WTC11 (cell line): ENCODE data around the gene NUDCD3. TPM values are rescaled to one million over a fixed set of nuclear protein-coding genes. Genes with fewer than 3 reads are reported as not detected.

Source experiments
- ATAC-seq: fragments of 200-7000 bp; cut with Tn5 transposase; 2 replicates; pipeline ENCODE4 v1.10.0; 2021; ENCODE audit warnings: mild to moderate bottlenecking, moderate library complexity
- CTCF ChIA-PET: fragments of 300-600 bp; sonication (Branson Sonifier 250); formaldehyde crosslinking; loops from one replicate; lab custom pipeline; 2021; ENCODE audit warnings: antibody characterized with exemption; lab: Charles Lee
- POLR2A ChIA-PET: fragments of 350-600 bp; sonication (Branson Sonifier 250); formaldehyde crosslinking; loops from one replicate; lab custom pipeline; 2021; ENCODE audit warnings: antibody characterized with exemption; lab: Charles Lee
- DNase-seq: peaks from one replicate; pipeline ENCODE4 v3.0.0; 2021; ENCODE audit warnings: low spot score
- H3K27ac Mint-ChIP-seq: 2 replicates; pipeline ENCODE4 v1.8.0; 2021; ENCODE audit warnings: mixed read lengths
- H3K27me3 Mint-ChIP-seq: 2 replicates; pipeline ENCODE4 v1.8.0; 2021; ENCODE audit warnings: low read depth, mild to moderate bottlenecking, moderate library complexity, mixed read lengths
- H3K36me3 Mint-ChIP-seq: 2 replicates; pipeline ENCODE4 v1.8.0; 2021; ENCODE audit warnings: mixed read lengths
- H3K4me1 Mint-ChIP-seq: 2 replicates; pipeline ENCODE4 v1.8.0; 2022; ENCODE audit warnings: mixed read lengths
- H3K4me3 Mint-ChIP-seq: 2 replicates; pipeline ENCODE4 v1.8.0; 2021; ENCODE audit warnings: mild to moderate bottlenecking, moderate library complexity, mixed read lengths
- H3K9me3 Mint-ChIP-seq: 2 replicates; pipeline ENCODE4 v1.8.0; 2021; ENCODE audit warnings: mixed read lengths
- CREM ChIP-seq: sonication (generic); formaldehyde crosslinking; IDR thresholded peaks from 2 replicates; pipeline ENCODE4 v1.8.1; 2022; ENCODE audit warnings: mild to moderate bottlenecking, missing genetic modification reagents, moderate library complexity
- ESRRA ChIP-seq: sonication (generic); formaldehyde crosslinking; IDR thresholded peaks from 2 replicates; pipeline ENCODE4 v1.8.1; 2022; ENCODE audit warnings: mild to moderate bottlenecking, missing genetic modification reagents, borderline replicate concordance
- FOXK1 ChIP-seq: sonication (generic); formaldehyde crosslinking; IDR thresholded peaks from 2 replicates; pipeline ENCODE4 v1.8.0; 2022; ENCODE audit warnings: mild to moderate bottlenecking, moderate library complexity, missing genetic modification reagents
- GTF2I ChIP-seq: fragments of 250-450 bp; sonication (Bioruptor Pico); conservative IDR thresholded peaks from 2 replicates; pipeline ENCODE4 v1.4.0; 2021; ENCODE audit warnings: mild to moderate bottlenecking
- NFATC4 ChIP-seq: fragments of 250-450 bp; sonication (Bioruptor Pico); IDR thresholded peaks from 2 replicates; pipeline ENCODE4 v1.9.0; 2021; ENCODE audit warnings: mild to moderate bottlenecking
- NR2C2 ChIP-seq: sonication (generic); formaldehyde crosslinking; IDR thresholded peaks from 2 replicates; pipeline ENCODE4 v1.8.0; 2022; ENCODE audit warnings: mild to moderate bottlenecking, missing genetic modification reagents
- OVOL2 ChIP-seq: fragments of 250-450 bp; sonication (Bioruptor Pico); IDR thresholded peaks from 2 replicates; pipeline ENCODE4 v1.9.0; 2021; ENCODE audit warnings: mild to moderate bottlenecking, borderline replicate concordance
- SOX15 ChIP-seq: fragments of 250-450 bp; sonication (Bioruptor Pico); IDR thresholded peaks from 2 replicates; pipeline ENCODE4 v1.9.0; 2021; ENCODE audit warnings: mild to moderate bottlenecking
- TEAD4 ChIP-seq: sonication (generic); formaldehyde crosslinking; IDR thresholded peaks from 2 replicates; pipeline ENCODE4 v1.8.0; 2022; ENCODE audit warnings: mild to moderate bottlenecking, missing genetic modification reagents
- ZBTB21 ChIP-seq: sonication (generic); formaldehyde crosslinking; IDR thresholded peaks from 2 replicates; pipeline ENCODE4 v1.8.1; 2023; ENCODE audit warnings: mild to moderate bottlenecking, missing genetic modification reagents, borderline replicate concordance
- ZNF396 ChIP-seq: fragments of 250-450 bp; sonication (Bioruptor Pico); IDR thresholded peaks from 2 replicates; pipeline ENCODE4 v1.8.0; 2021; ENCODE audit warnings: mild to moderate bottlenecking, moderate library complexity, borderline replicate concordance
- total RNA-seq: library from RNA; stranded (reverse); gene quantifications from 3 replicates; pipeline ENCODE4 v1.2.3, GENCODE V29; 2021
- TF ChIP-seq, protein P1 (sequence below): fragments of 250-450 bp; sonication (Bioruptor Pico); IDR thresholded peaks from 2 replicates; pipeline ENCODE4 v1.8.0; 2021; ENCODE audit warnings: mild to moderate bottlenecking
- TF ChIP-seq, protein P2 (sequence below): sonication (generic); formaldehyde crosslinking; IDR thresholded peaks from 2 replicates; pipeline ENCODE4 v1.8.0; 2023; ENCODE audit warnings: mild to moderate bottlenecking, missing genetic modification reagents
- TF ChIP-seq, protein P3 (sequence below): sonication (generic); formaldehyde crosslinking; conservative IDR thresholded peaks from 2 replicates; pipeline ENCODE4 v1.8.1; 2023; ENCODE audit warnings: mild to moderate bottlenecking, low read depth, missing genetic modification reagents, moderate library complexity
- TF ChIP-seq, protein P4 (sequence below): sonication (generic); formaldehyde crosslinking; IDR thresholded peaks from 2 replicates; pipeline ENCODE4 v1.8.0; 2022; ENCODE audit warnings: mild to moderate bottlenecking, missing genetic modification reagents
- TF ChIP-seq, protein P5 (sequence below): fragments of 250-450 bp; sonication (Bioruptor Pico); IDR thresholded peaks from 2 replicates; pipeline ENCODE4 v1.9.0; 2021; ENCODE audit warnings: mild to moderate bottlenecking, borderline replicate concordance
- TF ChIP-seq, protein P6 (sequence below): fragments of 200-600 bp; IDR thresholded peaks from 2 replicates; pipeline ENCODE4 v1.8.0; 2022; ENCODE audit warnings: antibody characterized with exemption
- TF ChIP-seq, protein P7 (sequence below): sonication (generic); formaldehyde crosslinking; IDR thresholded peaks from 2 replicates; pipeline ENCODE4 v1.8.1; 2023; ENCODE audit warnings: mild to moderate bottlenecking, missing genetic modification reagents

NUDCD3 gene
- total RNA-seq, 1 experiment from 2014 or later = 71.8 TPM

DNA sequence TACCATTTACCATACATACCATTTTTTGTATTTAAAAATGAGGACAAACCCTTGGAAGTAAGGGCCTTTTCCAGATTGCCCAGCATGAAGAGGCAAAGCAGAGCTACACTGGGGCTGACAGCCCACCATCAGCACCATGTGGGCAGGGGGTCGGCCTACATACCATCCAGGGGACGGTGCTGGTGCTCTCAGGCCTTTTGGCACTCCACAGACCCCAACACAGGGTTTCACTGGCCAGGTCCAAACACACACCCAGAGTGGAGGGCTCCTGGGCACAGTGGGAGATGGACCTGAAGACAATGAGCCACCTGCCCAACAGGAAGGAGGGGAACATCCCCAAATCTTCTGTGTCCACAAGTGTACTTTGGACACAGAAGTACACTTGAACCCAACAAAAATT lies 95.8 kb downstream of the NUDCD3 start (continued):
- TF ChIP-seq, protein P1, sequence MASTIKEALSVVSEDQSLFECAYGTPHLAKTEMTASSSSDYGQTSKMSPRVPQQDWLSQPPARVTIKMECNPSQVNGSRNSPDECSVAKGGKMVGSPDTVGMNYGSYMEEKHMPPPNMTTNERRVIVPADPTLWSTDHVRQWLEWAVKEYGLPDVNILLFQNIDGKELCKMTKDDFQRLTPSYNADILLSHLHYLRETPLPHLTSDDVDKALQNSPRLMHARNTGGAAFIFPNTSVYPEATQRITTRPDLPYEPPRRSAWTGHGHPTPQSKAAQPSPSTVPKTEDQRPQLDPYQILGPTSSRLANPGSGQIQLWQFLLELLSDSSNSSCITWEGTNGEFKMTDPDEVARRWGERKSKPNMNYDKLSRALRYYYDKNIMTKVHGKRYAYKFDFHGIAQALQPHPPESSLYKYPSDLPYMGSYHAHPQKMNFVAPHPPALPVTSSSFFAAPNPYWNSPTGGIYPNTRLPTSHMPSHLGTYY = no peak
- no peak for TF ChIP-seq TEAD4 (CRISPR knock-in tag)
- TF ChIP-seq, all 79 proteins: peak for 0

DNA sequence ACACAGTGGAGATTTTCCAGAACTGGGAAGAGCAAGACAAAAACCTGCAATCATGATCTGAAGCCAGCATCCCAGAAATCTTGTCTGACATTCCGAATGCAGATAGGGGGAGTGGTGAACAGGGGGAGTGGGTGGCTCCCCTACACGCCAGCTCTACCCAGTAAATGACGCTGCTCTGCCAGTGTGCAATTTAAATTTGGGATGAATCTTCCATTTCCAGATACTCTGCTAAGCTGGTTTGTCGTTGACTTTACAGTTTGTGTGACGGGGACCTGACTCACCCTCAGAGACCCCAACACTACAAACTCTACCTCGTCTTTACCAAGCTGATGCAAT lies 96.4 kb downstream of the NUDCD3 start:
- ATAC-seq (no peak), DNase-seq (no peak)
- TF ChIP-seq, protein P2, sequence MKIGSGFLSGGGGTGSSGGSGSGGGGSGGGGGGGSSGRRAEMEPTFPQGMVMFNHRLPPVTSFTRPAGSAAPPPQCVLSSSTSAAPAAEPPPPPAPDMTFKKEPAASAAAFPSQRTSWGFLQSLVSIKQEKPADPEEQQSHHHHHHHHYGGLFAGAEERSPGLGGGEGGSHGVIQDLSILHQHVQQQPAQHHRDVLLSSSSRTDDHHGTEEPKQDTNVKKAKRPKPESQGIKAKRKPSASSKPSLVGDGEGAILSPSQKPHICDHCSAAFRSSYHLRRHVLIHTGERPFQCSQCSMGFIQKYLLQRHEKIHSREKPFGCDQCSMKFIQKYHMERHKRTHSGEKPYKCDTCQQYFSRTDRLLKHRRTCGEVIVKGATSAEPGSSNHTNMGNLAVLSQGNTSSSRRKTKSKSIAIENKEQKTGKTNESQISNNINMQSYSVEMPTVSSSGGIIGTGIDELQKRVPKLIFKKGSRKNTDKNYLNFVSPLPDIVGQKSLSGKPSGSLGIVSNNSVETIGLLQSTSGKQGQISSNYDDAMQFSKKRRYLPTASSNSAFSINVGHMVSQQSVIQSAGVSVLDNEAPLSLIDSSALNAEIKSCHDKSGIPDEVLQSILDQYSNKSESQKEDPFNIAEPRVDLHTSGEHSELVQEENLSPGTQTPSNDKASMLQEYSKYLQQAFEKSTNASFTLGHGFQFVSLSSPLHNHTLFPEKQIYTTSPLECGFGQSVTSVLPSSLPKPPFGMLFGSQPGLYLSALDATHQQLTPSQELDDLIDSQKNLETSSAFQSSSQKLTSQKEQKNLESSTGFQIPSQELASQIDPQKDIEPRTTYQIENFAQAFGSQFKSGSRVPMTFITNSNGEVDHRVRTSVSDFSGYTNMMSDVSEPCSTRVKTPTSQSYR (CRISPR knock-in tag) = no peak
- TF ChIP-seq, protein P3, sequence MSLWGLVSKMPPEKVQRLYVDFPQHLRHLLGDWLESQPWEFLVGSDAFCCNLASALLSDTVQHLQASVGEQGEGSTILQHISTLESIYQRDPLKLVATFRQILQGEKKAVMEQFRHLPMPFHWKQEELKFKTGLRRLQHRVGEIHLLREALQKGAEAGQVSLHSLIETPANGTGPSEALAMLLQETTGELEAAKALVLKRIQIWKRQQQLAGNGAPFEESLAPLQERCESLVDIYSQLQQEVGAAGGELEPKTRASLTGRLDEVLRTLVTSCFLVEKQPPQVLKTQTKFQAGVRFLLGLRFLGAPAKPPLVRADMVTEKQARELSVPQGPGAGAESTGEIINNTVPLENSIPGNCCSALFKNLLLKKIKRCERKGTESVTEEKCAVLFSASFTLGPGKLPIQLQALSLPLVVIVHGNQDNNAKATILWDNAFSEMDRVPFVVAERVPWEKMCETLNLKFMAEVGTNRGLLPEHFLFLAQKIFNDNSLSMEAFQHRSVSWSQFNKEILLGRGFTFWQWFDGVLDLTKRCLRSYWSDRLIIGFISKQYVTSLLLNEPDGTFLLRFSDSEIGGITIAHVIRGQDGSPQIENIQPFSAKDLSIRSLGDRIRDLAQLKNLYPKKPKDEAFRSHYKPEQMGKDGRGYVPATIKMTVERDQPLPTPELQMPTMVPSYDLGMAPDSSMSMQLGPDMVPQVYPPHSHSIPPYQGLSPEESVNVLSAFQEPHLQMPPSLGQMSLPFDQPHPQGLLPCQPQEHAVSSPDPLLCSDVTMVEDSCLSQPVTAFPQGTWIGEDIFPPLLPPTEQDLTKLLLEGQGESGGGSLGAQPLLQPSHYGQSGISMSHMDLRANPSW (CRISPR knock-in tag) = no peak
- TF ChIP-seq CREM (no peak), NFATC4 (no peak), FOXK1 (CRISPR knock-in tag) (no peak), ZNF396 (CRISPR knock-in tag) (no peak), ESRRA (CRISPR knock-in tag) (no peak), GTF2I (CRISPR knock-in tag) (no peak), OVOL2 (CRISPR knock-in tag) (no peak), SOX15 (no peak), ZBTB21 (CRISPR knock-in tag) (no peak), NR2C2 (CRISPR knock-in tag) (no peak)
- TF ChIP-seq, protein P4, sequence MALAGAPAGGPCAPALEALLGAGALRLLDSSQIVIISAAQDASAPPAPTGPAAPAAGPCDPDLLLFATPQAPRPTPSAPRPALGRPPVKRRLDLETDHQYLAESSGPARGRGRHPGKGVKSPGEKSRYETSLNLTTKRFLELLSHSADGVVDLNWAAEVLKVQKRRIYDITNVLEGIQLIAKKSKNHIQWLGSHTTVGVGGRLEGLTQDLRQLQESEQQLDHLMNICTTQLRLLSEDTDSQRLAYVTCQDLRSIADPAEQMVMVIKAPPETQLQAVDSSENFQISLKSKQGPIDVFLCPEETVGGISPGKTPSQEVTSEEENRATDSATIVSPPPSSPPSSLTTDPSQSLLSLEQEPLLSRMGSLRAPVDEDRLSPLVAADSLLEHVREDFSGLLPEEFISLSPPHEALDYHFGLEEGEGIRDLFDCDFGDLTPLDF = no peak
- TF ChIP-seq, protein P5, sequence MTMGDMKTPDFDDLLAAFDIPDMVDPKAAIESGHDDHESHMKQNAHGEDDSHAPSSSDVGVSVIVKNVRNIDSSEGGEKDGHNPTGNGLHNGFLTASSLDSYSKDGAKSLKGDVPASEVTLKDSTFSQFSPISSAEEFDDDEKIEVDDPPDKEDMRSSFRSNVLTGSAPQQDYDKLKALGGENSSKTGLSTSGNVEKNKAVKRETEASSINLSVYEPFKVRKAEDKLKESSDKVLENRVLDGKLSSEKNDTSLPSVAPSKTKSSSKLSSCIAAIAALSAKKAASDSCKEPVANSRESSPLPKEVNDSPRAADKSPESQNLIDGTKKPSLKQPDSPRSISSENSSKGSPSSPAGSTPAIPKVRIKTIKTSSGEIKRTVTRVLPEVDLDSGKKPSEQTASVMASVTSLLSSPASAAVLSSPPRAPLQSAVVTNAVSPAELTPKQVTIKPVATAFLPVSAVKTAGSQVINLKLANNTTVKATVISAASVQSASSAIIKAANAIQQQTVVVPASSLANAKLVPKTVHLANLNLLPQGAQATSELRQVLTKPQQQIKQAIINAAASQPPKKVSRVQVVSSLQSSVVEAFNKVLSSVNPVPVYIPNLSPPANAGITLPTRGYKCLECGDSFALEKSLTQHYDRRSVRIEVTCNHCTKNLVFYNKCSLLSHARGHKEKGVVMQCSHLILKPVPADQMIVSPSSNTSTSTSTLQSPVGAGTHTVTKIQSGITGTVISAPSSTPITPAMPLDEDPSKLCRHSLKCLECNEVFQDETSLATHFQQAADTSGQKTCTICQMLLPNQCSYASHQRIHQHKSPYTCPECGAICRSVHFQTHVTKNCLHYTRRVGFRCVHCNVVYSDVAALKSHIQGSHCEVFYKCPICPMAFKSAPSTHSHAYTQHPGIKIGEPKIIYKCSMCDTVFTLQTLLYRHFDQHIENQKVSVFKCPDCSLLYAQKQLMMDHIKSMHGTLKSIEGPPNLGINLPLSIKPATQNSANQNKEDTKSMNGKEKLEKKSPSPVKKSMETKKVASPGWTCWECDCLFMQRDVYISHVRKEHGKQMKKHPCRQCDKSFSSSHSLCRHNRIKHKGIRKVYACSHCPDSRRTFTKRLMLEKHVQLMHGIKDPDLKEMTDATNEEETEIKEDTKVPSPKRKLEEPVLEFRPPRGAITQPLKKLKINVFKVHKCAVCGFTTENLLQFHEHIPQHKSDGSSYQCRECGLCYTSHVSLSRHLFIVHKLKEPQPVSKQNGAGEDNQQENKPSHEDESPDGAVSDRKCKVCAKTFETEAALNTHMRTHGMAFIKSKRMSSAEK (CRISPR knock-in tag) = no peak
- TF ChIP-seq, protein P6, sequence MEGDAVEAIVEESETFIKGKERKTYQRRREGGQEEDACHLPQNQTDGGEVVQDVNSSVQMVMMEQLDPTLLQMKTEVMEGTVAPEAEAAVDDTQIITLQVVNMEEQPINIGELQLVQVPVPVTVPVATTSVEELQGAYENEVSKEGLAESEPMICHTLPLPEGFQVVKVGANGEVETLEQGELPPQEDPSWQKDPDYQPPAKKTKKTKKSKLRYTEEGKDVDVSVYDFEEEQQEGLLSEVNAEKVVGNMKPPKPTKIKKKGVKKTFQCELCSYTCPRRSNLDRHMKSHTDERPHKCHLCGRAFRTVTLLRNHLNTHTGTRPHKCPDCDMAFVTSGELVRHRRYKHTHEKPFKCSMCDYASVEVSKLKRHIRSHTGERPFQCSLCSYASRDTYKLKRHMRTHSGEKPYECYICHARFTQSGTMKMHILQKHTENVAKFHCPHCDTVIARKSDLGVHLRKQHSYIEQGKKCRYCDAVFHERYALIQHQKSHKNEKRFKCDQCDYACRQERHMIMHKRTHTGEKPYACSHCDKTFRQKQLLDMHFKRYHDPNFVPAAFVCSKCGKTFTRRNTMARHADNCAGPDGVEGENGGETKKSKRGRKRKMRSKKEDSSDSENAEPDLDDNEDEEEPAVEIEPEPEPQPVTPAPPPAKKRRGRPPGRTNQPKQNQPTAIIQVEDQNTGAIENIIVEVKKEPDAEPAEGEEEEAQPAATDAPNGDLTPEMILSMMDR = no peak
- TF ChIP-seq, protein P7, sequence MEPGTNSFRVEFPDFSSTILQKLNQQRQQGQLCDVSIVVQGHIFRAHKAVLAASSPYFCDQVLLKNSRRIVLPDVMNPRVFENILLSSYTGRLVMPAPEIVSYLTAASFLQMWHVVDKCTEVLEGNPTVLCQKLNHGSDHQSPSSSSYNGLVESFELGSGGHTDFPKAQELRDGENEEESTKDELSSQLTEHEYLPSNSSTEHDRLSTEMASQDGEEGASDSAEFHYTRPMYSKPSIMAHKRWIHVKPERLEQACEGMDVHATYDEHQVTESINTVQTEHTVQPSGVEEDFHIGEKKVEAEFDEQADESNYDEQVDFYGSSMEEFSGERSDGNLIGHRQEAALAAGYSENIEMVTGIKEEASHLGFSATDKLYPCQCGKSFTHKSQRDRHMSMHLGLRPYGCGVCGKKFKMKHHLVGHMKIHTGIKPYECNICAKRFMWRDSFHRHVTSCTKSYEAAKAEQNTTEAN (CRISPR knock-in tag) = no peak
- ChIA-PET CTCF (interaction anchor here (1.4 kb wide), 1 partner anchor 46 kb away, joined by 3 read pairs; no protein-coding TSS in a partner anchor), POLR2A (no interaction called here)
- H3K9me3 Mint-ChIP-seq = no peaks in the 10 kb centered on the region
- 0 out of 2 replicates have a peak overlapping the region, but pooled peaks have one; percentile 45 for H3K27ac Mint-ChIP-seq
- H3K4me3 Mint-ChIP-seq = no peak overlapping the region
- H3K36me3 Mint-ChIP-seq = peaks cover 15% of the 10 kb centered on the region
- no peaks in the 10 kb centered on the region for H3K4me1 Mint-ChIP-seq
- H3K27me3 Mint-ChIP-seq = no peaks in the 10 kb centered on the region
